NCI-H226 (cell line): ENCODE data around the gene ATRX.
A peak's percentile ranks its signal among the peaks of the same experiment; 100 is the strongest.
"Not testable (repeated sequence)": the region's sequence is repeated elsewhere in the genome, so short reads cannot be mapped to it uniquely, and the experiment has no call there.

Source experiments
- DNase-seq: peaks from one replicate; pipeline ENCODE4 v3.0.0-alpha.2; 2015

The ATRX gene

GRCh38 chrX:77621453-77621852, 164.6 kb downstream of the ATRX start:
- DNase-seq, result not testable (repeated sequence)

GRCh38 chrX:77617206-77617605, 168.8 kb downstream of the ATRX start:
- no peak for DNase-seq

- DNase-seq, result no peak
Observed at GRCh38 chrX:77603635-77604336, 182.2 kb downstream of the ATRX start.

- no peak for DNase-seq
Observed at GRCh38 chrX:77597511-77597910, 188.5 kb downstream of the ATRX start.

- no peak for DNase-seq
Observed at GRCh38 chrX:77597090-77597489, 188.9 kb downstream of the ATRX start.

- DNase-seq, result no peak
Observed at GRCh38 chrX:77595848-77596247, 190.2 kb downstream of the ATRX start.

GRCh38 chrX:77572322-77572721, 213.7 kb downstream of the ATRX start:
- peak; percentile 16 for DNase-seq

- DNase-seq, result no peak
Observed at GRCh38 chrX:77565278-77565677, 220.7 kb downstream of the ATRX start.

- no peak for DNase-seq
Observed at GRCh38 chrX:77564823-77565222, 221.2 kb downstream of the ATRX start.

GRCh38 chrX:77561372-77561771, 224.6 kb downstream of the ATRX start:
- DNase-seq, result no peak

- DNase-seq, result no peak
Observed at GRCh38 chrX:77556276-77556675, 229.7 kb downstream of the ATRX start.

- DNase-seq, result no peak
Observed at GRCh38 chrX:77548751-77549150, 237.3 kb downstream of the ATRX start.

- not testable (repeated sequence) for DNase-seq
Observed at GRCh38 chrX:77539778-77540177, 246.2 kb downstream of the ATRX start.

GRCh38 chrX:77531261-77531660, 254.8 kb downstream of the ATRX start:
- not testable (repeated sequence) for DNase-seq

GRCh38 chrX:77528034-77528433, 258.0 kb downstream of the ATRX start:
- no peak for DNase-seq

GRCh38 chrX:77527233-77528001, 258.6 kb downstream of the ATRX start:
- DNase-seq, result no peak

GRCh38 chrX:77519765-77520164, 266.3 kb downstream of the ATRX start:
- DNase-seq, result no peak

- DNase-seq, result no peak
Observed at GRCh38 chrX:77514177-77514576, 271.8 kb downstream of the ATRX start.

- DNase-seq, result no peak
Observed at GRCh38 chrX:77510007-77510406, 276.0 kb downstream of the ATRX start.

GRCh38 chrX:77505227-77505626, 280.8 kb downstream of the ATRX start:
- DNase-seq, result no peak

GRCh38 chrX:77502951-77503525, 283.0 kb downstream of the ATRX start:
- no peak for DNase-seq

- DNase-seq, result not testable (repeated sequence)
Observed at GRCh38 chrX:77500164-77500563, 285.9 kb downstream of the ATRX start.

GRCh38 chrX:77493677-77494553, 292.1 kb downstream of the ATRX start:
- DNase-seq, result peak; percentile 56
